HFF-Myc (cell line): ENCODE results near the gene TACSTD2.

Experiments used
- DNase-seq: peaks from one replicate; pipeline ENCODE4 v3.0.0-alpha.2; 2011; ENCODE audit warnings: low read depth; ENCODE audit errors: extremely low read depth
- H3K4me3 ChIP-seq: replicated peaks from 2 replicates; pipeline ENCODE4 v1.5.1; 2011; ENCODE audit warnings: low read depth, mild to moderate bottlenecking, control low read depth, low read length
- TF ChIP-seq, protein P1 (sequence below): IDR thresholded peaks from 2 replicates; pipeline ENCODE4 v1.5.1; 2012; ENCODE audit warnings: mild to moderate bottlenecking, low read depth, low read length, control low read depth; ENCODE audit errors: missing control alignments

The TACSTD2 gene

DNA sequence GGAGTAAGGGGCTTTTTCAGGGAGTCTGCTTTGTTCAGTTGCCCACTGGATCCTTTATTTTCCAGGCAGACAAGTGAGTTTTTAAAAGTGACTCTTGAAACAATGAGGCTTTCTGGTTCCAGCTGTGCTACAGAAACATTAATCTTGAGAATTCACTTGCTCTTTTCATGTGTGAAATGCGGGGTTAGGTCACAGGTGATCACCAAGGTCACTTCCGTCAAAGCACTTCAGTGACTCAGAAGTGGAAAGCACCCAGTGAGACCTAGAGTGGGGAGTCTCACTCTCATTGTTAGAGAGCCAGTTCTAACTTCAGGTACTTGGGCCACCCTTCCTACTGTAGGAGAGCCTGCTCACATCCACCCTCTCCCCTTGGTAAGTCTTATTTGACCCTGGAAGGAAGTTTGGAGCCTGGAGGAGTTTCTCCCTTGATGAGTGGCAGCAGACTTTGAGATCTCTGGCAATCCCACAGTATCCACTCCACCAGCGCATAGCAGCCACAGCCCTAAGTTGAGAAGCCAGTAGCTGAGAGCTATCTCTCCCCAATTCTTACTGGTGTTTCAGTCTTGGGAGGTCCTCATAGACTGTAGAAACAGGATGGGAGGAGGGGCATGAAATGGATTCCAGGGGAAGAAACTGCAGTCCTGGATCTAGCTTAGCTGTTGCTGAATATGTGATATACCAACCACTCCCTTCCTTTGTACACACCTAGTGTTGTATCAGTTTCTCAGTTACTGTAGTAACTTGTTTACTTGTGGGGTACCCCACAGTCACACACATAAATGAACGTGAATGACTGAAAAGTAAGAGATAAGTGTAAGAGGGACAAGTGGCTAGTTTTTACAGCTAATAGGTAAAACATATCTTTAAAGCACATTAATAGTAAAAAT, 3.1 kb downstream of the TACSTD2 start:
- no peak overlapping the region for H3K4me3 ChIP-seq
- TF ChIP-seq, protein P1, sequence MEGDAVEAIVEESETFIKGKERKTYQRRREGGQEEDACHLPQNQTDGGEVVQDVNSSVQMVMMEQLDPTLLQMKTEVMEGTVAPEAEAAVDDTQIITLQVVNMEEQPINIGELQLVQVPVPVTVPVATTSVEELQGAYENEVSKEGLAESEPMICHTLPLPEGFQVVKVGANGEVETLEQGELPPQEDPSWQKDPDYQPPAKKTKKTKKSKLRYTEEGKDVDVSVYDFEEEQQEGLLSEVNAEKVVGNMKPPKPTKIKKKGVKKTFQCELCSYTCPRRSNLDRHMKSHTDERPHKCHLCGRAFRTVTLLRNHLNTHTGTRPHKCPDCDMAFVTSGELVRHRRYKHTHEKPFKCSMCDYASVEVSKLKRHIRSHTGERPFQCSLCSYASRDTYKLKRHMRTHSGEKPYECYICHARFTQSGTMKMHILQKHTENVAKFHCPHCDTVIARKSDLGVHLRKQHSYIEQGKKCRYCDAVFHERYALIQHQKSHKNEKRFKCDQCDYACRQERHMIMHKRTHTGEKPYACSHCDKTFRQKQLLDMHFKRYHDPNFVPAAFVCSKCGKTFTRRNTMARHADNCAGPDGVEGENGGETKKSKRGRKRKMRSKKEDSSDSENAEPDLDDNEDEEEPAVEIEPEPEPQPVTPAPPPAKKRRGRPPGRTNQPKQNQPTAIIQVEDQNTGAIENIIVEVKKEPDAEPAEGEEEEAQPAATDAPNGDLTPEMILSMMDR = no peak
- no peak for DNase-seq

DNA sequence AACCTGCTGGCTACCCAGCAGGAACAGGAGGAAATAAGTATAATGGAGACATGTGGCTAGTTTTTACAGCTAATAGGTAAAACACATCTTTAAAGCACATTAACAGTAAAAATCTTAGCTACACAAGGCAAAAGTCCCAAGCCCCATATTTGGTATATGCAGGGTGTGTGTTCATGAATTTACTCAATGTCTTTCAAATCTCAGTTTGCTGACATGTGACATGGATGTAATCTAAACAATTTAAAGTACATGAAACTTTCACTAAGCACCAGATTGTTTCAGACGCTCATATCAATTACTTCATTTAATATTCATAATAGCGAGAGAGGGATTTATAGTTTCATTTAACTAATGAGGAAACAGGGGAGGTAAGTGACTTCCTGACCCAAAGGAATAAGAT, 3.9 kb downstream of the TACSTD2 start:
- no peak overlapping the region for H3K4me3 ChIP-seq
- TF ChIP-seq, protein P1 = no peak
- no peak for DNase-seq

DNA sequence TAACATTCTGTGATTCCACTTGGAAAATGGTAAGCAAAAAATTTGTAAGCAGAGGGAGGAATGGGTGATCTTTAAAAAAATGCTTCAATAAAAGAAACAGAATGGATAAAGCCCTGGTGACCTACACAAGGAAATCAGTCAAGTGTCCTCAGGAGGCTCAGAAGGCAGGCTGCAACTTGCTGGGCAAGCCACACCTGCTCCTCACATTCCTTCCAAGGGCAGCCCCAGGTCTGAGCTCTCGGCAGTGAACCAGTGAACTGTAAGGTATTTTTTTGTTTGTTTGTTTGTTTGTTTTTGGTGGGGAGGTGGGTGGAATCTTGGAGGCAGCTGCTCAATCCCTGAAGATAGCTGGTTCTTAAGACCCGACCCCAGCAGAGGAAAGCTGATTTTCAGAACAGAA, 4.4 kb downstream of the TACSTD2 start:
- no peak overlapping the region for H3K4me3 ChIP-seq
- TF ChIP-seq, protein P1 = no peak
- DNase-seq = no peak

DNA sequence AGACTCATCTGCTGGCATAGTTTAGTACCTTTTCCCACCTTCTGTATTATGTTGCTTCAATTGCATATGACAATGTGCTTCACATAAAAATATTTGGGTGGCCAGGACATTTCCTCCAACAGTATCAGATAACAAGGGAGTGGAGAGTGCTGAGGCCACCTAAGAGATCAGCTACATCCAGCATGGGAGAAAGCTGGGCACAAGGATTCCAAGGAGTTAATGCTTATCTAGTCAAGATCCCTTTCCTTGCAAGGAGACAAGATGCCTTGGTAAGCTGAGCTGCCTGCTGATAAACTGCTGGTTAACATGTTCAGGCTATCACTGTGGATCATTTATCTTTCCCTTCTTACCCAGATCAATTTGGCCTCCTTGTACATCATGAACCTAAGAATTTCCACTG, 5.4 kb downstream of the TACSTD2 start:
- H3K4me3 ChIP-seq = no peak overlapping the region
- TF ChIP-seq, protein P1 = no peak
- DNase-seq = no peak

DNA sequence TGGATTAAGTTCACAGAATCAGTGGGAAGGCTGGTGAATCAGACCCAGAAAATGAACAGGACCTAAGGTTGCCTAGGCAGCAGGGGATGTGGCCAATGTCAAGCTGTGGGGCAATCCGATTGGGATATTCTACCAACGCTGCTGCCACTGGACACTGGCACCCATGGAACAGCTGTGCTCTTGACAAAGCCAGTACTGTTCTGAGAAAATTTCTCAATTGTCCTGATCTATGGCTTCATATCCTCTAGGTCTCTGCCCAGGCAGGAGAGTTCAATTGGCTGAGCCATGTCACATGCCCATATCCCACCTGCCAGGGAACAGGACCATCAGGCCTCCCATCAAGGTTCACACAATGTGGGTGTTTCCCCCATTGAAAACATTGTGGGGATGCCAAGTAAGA, 6.2 kb downstream of the TACSTD2 start:
- TF ChIP-seq, protein P1 = no peak
- DNase-seq = no peak

DNA sequence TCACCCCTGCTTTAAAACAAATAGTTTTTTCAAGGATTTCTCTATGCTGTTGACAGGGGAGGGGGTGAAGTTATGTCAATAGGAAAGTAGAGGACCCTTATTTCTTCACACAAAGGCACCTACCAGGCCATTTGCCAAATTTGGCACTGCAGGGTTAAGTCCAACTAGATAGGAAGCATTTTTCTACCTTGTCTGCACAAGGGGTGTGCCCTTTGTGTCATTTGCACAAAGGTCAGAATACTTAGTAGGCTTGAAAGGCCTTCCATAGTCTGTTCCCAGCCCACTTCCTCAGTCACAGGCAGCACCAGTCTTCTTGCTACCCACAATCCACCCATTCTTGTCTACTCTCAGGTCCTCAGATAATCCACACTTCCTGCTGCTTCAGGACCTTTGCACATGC, 7.0 kb downstream of the TACSTD2 start:
- TF ChIP-seq, protein P1 = no peak
- DNase-seq = no peak
- H3K4me3 ChIP-seq = no peak overlapping the region

More for the DNA sequence above, 6.2 kb downstream of the TACSTD2 start:
- H3K4me3 ChIP-seq = no peak overlapping the region

DNA sequence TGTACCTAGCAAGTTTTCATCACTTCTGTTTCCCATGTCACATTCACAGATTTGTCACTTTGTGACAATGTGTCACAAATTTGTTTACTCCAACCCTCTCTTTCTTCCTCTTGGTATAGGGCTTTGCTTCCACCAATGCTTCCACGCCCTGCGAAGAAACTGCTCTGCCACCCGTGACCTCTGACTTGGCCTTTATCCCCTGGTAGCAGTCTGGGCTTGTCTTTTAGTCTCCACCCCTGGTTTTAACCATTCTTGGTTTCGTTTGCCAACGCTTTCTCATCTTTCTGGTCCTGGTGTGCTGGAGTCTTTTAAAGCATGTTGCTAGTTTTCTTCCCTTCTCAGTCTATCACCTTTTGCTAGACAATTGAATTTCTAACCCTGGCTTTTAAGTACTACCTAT, 8.1 kb downstream of the TACSTD2 start:
- TF ChIP-seq, protein P1 = no peak
- no peak for DNase-seq
- H3K4me3 ChIP-seq = no peak overlapping the region
